ENCODE data around the gene LHPP.
"Not testable (repeated sequence)": the region's sequence is repeated elsewhere in the genome, so short reads cannot be mapped to it uniquely, and the experiment has no call there.

LHPP gene

DNA sequence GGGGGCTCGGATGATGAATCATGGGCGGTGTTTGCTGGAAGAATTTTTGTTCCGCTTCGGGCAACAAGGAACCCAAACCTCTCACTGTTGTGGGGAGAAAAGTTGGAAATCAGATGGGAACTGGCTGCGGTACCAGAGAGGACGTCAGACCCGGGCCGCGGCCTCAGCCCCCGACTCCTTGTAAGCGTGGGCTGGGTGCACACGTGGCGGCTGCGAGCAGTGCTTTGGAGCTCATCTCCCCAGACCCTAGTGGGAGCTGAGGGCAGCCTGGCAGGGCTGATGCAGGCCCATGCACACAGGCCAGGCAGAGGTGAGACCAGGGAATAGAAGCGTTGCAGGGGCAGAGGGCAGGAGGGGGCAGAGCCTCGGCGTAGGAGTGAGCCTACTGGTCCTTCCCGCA is 146.1 kb downstream of the LHPP start:
- Histone ChIP-seq H3K4me3 (no peak overlapping the region), H3K27ac (peak overlapping the region in 1 of 21 experiments; percentile 31)

DNA sequence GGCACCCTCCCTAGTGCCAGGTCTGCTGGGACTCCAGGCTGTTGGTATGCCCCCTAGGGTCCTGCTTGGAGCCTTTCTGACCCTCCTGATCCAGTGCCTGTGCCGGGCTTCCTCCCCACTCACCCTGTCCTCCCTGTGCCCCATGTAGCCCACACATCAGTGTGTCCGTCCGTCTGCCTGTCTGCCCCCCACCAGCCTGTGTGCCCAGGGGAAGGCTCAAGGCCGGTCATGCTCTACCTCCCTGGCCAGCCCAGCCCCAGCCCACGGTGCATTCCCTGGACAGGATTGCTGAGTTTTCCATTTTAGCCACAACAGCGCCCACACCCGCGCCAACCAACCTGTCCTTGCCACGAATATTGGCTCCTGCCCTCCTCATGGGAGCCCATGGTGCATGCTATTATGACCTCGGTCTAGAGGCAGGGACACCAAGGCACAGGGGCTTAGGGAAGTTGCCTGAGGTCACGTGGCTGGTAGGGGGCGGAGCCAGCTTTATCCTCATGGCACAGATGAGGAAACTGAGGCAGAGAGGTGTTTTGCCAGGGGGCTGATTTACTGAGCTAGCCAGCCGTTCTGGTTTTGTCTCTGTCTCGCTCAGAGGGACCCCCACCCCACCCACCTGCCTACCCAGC is 146.6 kb downstream of the LHPP start:
- Histone ChIP-seq H3K4me3 (no peak overlapping the region), H3K27ac (peak overlapping the region in 1 of 21 experiments; percentile 31)

DNA sequence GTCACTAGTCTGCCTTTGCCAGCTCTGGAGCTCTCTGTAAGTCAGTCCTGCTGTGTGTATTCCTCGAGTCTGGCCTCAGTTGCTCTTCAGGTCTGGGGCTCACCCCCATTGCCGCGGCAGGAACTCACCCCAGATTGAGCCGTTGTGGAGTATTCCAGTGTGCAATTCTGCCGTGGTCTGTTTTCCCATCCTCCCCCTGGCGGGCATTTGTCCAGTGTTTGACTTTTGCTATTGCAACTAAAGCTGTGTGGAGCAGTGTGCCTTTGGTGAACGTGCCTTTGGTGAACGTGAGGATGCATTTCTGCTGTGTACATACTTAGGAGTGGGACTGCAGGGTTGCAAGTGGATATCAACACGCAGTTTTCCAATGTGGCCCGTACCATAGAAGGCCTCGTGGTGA is 148.1 kb downstream of the LHPP start:
- no peak overlapping the region for H3K27ac ChIP-seq
- H3K4me3 ChIP-seq, result no peak overlapping the region

DNA sequence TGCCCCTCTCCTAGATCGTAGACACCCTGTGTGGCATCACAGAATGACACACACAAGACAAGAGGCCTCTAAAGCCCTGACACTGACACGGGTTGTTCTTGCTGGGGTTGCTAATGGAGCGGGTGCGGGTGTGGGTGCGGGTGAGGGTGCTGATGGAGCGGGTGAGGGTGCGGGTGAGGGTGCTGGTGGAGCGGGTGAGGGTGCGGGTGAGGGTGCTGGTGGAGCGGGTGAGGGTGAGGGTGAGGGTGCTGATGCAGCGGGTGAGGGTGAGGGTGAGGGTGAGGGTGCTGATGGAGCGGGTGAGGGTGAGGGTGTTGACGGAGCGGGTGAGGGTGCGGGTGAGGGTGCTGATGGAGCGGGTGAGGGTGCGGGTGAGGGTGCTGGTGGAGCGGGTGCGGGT is 148.6 kb downstream of the LHPP start:
- not testable (repeated sequence) for H3K4me3 ChIP-seq, H3K27ac ChIP-seq

DNA sequence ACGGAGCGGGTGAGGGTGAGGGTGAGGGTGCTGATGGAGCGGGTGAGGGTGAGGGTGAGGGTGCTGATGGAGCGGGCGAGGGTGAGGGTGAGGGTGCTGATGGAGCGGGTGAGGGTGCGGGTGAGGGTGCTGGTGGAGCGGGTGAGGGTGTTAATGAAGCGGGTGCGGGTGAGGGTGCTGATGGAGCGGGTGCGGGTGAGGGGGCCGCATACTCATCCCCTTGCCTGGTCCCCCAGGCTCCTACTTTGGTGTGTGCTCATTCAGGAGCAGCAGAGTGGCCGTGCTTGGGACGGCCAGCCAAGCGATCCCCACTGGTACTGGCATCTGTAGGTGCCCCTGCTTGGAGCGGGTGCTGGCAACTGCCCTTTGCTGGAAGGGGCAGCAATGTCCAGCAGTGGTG is 149.2 kb downstream of the LHPP start:
- H3K4me3 ChIP-seq, result not testable (repeated sequence)
- H3K27ac ChIP-seq, result peak overlapping the region in 7 of 21 experiments; percentile 28 to 84 (median 77)

DNA sequence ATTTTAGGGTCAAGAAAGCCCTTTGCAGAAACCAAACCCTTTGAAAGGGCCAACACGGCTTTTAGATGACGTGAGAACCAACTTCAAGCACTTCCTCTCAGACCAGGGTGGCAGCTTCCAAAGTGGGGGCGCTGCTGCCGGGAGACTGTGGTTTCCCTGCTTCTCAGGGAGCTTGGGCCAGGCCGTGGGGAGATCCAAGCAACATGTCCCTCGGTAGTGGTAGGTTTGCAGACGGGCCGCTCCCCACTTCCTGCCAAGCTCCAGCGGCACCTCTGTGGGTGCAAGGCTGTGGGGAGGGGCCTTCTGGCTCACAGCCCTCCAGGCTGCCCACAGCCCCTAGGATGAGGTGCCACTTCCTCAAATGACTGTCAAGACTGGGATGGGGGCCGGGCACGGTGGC is 150.1 kb downstream of the LHPP start:
- Histone ChIP-seq H3K4me3 (no peak overlapping the region), H3K27ac (peak overlapping the region in 15 of 21 experiments; percentile 21 to 84 (median 52))

DNA sequence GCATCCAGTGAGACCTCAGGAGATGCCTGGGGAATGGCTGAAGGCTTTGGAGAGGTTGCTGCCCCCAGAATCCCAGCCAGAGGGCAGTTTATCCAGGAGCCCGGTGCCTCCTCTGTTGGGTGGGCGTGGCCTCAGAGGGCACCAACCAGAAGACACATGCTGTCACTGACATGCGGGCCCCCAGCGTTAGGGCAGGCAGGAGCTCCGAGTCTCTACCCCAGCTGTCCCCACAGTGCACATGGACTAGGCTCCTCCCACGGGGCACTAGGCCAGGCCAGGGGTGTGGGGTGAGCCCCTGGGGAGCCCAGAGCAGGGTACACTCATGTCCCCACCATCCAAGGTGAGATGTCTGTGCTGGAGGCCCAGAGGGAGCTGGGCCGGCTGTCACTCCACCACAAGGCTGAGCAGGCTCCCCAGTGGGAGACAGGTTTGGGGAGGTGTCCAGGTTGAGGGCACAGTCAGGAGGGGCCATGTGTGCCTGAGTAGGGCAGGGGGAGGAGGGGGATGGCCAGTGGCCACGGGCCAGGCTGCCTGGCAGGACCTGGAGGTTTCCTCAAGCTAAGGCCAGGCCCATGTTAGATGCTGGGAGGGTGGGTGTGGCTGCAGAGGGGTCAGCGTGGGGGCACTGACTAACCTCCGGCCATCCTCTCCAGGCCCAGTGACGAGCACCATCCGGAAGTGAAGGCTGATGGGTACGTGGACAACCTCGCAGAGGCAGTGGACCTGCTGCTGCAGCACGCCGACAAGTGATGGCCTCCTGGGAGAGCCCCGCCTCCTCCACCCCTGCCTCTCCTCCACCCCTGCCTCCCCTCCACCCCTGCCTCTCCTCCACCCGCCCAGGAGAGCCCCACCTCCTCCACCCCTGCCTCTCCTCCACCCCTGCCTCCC is 151.2 kb downstream of the LHPP start:
- Histone ChIP-seq H3K4me3 (no peak overlapping the region), H3K27ac (peak overlapping the region in 14 of 21 experiments; percentile 28 to 84 (median 50))

DNA sequence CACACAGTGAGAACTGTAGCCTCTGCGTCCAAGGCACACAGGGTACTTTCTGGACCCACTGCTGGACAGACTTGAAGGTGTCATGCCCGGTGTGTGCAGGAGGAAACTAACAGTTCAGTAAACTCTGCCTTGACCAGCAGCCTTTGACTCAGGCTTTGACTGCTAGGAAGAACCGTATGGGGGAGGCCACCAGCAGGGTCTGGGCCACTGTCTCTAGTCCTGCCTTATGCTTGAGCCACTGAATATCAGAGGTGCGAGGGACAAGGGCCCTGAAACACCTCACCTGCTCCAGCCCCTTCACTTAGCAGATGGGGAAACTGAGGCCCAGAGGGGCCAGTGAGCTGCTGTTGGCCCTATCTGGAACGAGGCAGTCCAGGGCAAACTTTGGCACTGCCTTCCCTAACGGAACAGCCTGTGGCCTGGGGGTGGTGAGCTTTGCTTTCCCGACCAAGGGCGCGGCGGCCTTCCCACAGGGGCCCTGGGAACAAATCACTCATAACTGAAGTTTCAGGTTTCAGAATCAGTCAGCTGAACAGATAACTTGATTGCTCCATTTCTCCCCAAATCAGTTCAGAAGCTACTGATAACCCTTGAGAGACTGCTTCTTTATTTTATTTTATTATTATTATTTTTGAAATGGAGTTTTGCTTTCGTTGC is 152.5 kb downstream of the LHPP start:
- peak overlapping the region in 6 of 21 experiments; percentile 33 to 82 (median 52) for H3K27ac ChIP-seq

DNA sequence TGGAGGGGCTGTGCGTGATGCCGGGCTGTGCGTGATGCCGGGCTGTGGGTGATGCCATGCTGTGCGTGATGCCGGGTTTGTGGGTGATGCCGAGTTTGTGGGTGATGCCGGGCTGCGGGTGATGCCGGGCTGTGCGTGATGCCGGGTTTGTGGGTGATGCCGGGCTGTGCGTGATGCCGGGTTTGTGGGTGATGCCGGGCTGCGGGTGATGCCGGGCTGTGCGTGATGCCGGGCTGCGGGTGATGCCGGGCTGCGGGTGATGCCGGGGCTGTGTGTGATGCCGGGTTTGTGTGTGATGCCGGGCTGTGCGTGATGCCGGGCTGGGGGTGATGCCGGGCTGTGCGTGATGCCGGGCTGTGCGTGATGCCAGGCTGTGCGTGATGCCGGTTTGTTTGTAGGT is 153.6 kb downstream of the LHPP start:
- H3K4me3 ChIP-seq, result no peak overlapping the region
- H3K27ac ChIP-seq, result no peak overlapping the region

More for the DNA sequence above, 152.5 kb downstream of the LHPP start:
- H3K4me3 ChIP-seq, result no peak overlapping the region

DNA sequence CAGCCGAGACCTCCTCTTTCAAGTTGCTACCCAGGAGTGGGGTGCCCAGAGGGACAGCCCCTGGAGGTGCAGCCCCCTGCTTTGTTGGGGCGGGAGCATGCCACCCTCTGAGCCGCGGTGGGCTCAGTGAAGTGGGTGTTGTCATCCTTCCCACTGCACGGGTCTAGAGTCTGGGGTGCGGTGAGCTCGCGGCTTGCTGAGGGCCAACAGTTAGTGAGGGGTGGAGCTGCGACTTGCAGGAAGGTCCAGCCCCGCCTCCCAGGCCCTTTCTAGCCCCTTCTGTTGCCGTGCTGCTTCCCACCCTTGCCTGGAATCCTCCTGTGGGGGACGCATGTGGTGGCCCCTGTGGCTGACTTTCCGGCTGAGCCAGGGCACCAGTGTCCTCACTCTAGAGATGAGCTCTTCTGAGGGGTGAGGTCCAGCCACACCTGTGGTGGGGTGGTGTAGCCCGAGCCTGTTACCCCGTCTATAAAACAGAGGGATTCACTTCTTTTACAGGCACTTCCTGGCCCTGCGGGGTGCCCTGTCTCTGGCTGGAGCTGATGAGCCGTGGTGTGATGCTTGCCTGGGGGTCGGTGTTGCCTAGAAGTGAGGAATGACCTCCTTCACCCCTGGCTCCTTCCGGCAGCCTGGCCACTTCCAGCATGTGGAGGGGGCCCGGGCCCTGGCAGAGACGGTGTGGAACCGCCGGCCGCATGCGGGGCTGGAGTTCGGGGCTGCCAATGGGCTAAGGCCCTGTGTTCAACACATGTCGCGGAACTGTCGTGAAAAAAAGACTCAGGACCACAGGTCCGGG is 154.6 kb downstream of the LHPP start:
- H3K4me3 ChIP-seq, result no peak overlapping the region
- H3K27ac ChIP-seq, result peak overlapping the region in 3 of 21 experiments; percentile 6 to 80 (median 30)

DNA sequence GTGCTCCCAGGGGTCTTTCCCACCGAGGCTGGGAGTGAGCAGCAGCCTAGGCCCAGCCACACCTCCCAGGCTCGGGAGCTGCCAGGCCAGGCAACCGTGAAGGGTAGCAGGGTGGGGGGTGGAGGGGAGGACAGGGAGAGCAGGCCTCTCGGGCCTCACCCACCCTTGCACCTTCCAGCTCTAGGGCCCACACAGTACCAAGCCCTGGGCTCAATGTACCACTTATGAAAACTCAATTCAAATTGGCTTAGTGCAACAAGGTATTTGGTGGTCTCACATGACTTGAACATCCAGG is 155.2 kb downstream of the LHPP start:
- Histone ChIP-seq H3K4me3 (no peak overlapping the region), H3K27ac (peak overlapping the region in 1 of 21 experiments; percentile 80)

DNA sequence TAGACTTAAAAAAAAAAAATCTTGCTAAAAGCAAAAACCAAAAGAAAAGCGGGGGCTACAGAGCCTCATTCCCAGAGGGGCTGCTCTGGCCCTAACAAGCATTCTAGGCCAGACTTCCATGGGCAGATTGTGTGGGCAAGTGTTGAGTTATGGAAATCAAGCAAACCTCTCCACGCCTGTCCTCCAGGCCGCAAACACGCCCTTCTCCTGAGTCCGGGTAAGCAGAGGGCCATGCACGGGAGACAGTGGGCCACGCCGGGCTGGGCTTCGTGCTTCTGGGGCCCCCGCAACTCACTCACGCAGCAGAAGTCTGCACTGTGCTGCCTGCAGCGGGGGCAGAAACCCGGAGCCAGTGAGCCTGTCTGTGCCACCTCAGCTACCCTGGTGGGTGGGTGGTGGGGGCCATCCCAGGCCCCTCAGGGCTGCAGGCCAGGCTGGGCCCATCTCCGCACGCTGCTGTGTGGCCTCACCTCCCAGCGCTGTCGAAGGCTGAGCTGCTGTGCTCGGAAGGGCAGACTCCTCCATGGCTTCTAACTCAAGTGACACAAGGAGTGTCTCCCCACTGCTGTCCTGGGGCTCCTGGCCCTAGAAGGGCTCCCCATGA is 156.9 kb downstream of the LHPP start:
- Histone ChIP-seq H3K4me3 (no peak overlapping the region), H3K27ac (peak overlapping the region in 17 of 21 experiments; percentile 0 to 85 (median 58))

DNA sequence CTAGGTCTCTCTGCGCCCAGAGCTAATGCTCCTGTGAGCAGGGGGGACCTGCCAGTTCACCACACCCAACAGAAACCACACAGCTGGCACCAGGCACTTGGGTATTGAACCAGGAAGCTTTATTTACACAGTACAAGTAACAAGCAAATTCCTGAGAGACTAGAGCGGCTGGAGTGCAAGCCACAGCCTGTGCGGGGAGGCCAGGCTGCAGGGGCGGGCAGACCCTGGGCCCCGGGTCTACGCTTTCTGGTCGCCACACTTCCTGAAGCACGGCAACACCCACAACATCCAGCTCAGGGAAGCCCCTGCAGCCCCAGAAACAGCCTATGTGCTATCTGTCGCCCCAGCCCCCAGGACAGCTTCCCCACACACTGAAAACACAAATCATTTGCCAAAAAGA is 157.6 kb downstream of the LHPP start:
- H3K4me3 ChIP-seq, result no peak overlapping the region
- H3K27ac ChIP-seq, result peak overlapping the region in 20 of 21 experiments; percentile 0 to 85 (median 52)

DNA sequence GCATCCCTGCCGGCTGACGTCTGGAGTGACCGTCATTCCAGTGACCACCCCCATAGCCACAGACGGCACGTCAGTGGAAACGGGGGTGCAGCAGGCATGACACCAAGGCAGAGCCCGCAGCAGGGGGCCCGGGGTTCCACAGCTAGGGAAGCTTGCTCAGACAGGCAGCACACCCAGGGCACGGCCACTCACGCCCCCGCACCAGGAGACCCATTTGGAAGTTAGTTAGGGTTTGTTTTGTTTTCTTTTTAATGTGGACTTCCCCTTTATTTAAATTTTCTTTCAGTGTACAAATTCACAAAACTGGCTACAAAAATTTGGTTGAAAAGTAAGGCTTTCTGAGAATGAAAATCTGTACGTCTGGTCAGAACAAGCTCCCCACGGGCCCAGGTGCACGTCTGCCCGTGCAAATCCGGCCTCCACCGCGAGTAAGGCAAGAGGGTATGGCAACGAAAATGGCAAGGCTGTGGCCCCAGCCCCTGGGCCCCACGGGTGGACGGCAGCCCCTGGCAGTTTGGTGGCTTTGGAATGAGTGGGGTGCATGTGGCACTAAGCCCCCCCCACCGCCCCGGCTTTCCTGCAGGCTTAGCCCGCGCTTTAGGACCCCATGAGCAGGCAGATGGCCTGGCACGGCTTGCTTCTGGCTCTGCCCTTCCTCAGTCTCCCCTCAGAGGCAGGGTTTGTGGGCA is 158.3 kb downstream of the LHPP start:
- peak overlapping the region in 17 of 21 experiments; percentile 0 to 85 (median 58) for H3K27ac ChIP-seq

DNA sequence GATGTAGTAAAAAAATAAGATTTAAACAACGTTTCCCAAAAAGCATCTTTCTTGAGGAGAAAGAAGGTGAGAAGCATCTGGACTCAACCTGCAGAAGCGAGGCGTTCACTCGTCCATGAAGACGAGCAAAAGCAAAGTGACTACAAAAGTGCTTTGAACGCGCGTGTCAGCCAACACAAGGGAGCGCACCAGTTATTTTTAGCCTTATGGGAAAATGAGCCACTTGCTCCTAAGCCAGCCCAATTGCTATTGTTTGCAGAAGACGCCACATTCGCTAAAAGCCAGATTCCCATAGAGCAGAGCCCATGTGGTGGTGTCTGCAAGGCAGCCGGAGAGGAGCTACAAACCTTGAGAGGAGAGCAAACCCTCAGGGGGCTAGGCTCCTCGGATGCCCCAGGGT is 160.0 kb downstream of the LHPP start:
- Histone ChIP-seq H3K27ac (peak overlapping the region in 7 of 21 experiments; percentile 11 to 80 (median 42)), H3K4me3 (no peak overlapping the region)

More for the DNA sequence above, 158.3 kb downstream of the LHPP start:
- H3K4me3 ChIP-seq, result no peak overlapping the region

DNA sequence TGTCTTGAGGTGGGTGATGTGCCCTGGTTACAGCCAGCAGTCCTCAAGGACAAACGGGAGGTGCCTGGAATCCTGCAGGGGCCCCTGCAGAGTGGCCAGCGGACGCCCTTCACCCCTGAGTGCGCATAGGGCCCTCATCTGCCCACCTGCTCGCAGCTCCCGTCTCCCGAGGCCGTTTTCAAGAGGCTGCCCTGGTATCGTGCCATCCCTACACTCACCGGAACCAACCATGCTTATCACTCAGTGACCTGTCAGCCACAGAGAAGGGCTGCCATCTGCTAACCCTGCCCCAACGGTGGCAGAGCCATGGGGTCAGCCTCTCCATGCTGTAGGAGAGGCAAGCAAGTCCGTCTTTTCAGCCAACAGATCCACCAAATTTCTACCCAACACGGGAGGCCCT is 160.5 kb downstream of the LHPP start:
- Histone ChIP-seq H3K27ac (peak overlapping the region in 6 of 21 experiments; percentile 11 to 80 (median 49)), H3K4me3 (no peak overlapping the region)

DNA sequence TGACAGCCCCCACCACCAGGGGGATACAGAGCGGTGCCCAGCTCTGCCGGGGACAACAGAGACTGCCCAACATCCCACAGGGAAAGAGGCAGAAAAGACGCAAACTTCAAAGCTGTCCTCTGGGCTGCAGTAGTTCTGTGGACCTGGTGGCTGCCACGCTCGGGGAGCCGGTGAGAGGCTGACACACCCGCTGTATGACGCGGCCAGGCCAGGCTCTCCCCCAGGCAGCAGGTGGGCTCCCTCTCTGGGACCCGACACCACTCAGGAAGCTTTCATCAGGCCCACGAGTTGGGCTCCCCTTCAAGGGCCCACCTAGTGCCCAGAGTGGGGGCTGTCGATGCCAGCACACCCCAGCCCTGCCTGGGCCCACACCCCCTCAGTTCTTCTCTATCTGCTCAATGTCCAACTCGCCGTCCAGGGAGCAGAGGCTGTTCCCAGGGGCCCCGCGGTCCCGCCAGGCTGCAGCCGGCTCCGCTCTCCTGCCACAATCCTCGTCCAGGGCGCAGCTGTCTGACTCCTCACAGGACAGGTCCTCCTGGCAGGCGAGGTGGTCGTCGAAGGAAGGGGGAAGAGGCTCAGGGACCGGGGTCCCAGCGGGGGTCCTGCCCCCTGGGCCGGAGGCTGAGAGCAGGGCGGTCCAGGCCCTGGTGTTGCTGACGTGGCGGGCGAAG is 161.4 kb downstream of the LHPP start:
- Histone ChIP-seq H3K27ac (peak overlapping the region in 5 of 21 experiments; percentile 2 to 80 (median 56)), H3K4me3 (no peak overlapping the region)

DNA sequence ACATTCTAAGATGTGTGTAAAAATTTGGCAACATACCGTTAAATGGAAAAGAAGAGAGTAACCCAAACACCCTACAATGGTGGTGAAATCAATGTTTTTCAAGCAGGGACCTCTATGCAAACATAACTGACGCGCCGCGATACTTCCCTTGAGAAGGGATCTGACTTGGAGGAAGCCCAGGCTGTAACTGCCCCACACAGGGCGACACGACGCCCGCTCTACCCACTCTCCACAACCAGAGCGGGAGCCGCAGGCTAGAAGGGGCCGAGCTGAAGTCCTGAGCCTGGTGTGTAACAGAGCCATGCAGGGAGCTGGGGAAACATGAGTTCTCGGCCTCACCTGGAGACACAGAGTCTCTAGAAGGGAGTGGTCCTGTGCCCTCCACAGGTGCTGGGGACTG is 162.4 kb downstream of the LHPP start:
- H3K4me3 ChIP-seq, result no peak overlapping the region
- peak overlapping the region in 4 of 21 experiments; percentile 18 to 61 (median 22) for H3K27ac ChIP-seq

Measured in skin epidermis (tissue), 12 donors.